K562 (cell line): ENCODE measurements around the gene CD151. TPM values are rescaled to one million over a fixed set of nuclear protein-coding genes. Genes with fewer than 3 reads are reported as not detected.

Experiments
- ATAC-seq: fragments of 200-7000 bp; cut with Tn5 transposase; 3 replicates; pipeline ENCODE4 v1.9.1; 2020; ENCODE audit warnings: moderate library complexity
- BruUV-seq: library from RNA; stranded (reverse); fragments of 400-500 nt; replicated peaks from 2 replicates; lab custom pipeline; 2021; lab: Mats Ljungman, UMichigan
- CTCF ChIA-PET: fragments of 300-600 bp; formaldehyde crosslinking; extraction: SDS; loops from one replicate; lab custom pipeline; 2021; ENCODE audit warnings: low intra/inter-chr PET ratio; lab: Yijun Ruan, JAX
- POLR2A ChIA-PET: fragments of 300-600, 350-650 bp; sonication (Branson Sonifier 250); formaldehyde crosslinking; extraction: SDS; loops from one replicate; lab custom pipeline; 2021; ENCODE audit warnings: antibody characterized with exemption, inconsistent platforms; lab: Yijun Ruan, JAX
- DNase-seq, 4 experiments: peaks; one replicate each; pipeline versions ENCODE4 v3.0.0 to v3.0.0-alpha.2; 2011 to 2018; ENCODE audit warnings: low spot score in 3 of 4, mixed read lengths in 3 of 4; ENCODE audit errors: extremely low read depth in 1 of 4
- FAIRE-seq: peaks from 2 replicates; lab custom pipeline; 2011; peaks lifted over from hg19 to GRCh38; lab: Jason Lieb, UNC
- H2AFZ ChIP-seq: 2 replicates; pipeline ENCODE4 v1.6.0; 2011; ENCODE audit warnings: low read depth, low read length, control low read depth, inconsistent platforms
- H3K27ac ChIP-seq: fragments of 200-600 bp; 3 replicates; pipeline ENCODE4 v1.8.0; 2011; ENCODE audit warnings: low read depth, mild to moderate bottlenecking, control low read depth, inconsistent platforms, low read length, moderate library complexity, mixed read lengths; ENCODE audit errors: extremely low read depth
- H3K27me3 ChIP-seq, 2 experiments: fragments of 300-600 bp in 1 of 2; 2 replicates in 1 of 2; 3 replicates in 1 of 2; pipeline versions ENCODE4 v1.6.0 to v1.8.0; 2011; ENCODE audit warnings: inconsistent platforms in 2 of 2, low read length in 2 of 2, mild to moderate bottlenecking in 1 of 2, mixed read lengths in 1 of 2, moderate library complexity in 1 of 2; ENCODE audit not compliant: control insufficient read depth in 2 of 2, insufficient read depth in 2 of 2
- H3K36me3 ChIP-seq: fragments of 300-600 bp; 3 replicates; pipeline ENCODE4 v1.8.0; 2011; ENCODE audit warnings: mild to moderate bottlenecking, low read length, inconsistent platforms; ENCODE audit not compliant: control insufficient read depth, insufficient read depth
- H3K4me1 ChIP-seq, 2 experiments: fragments of 200-600 bp in 1 of 2; replicated peaks in 1 of 2; 2 replicates in 1 of 2; 3 replicates in 1 of 2; pipeline versions ENCODE4 v1.5.1 to v1.8.0; 2011; ENCODE audit warnings: inconsistent platforms in 2 of 2, low read length in 2 of 2, mild to moderate bottlenecking in 1 of 2, mixed read lengths in 1 of 2, moderate library complexity in 1 of 2; ENCODE audit not compliant: control insufficient read depth in 2 of 2, insufficient read depth in 2 of 2
- H3K4me2 ChIP-seq: 2 replicates; pipeline ENCODE4 v1.6.1; 2011; ENCODE audit warnings: low read length, control low read depth, inconsistent platforms, mixed read lengths; ENCODE audit not compliant: insufficient read depth
- H3K4me3 ChIP-seq: fragments of 200-600 bp; sonication (generic), shearing (Covaris generic); 2 replicates; pipeline ENCODE4 v1.5.1; 2016; ENCODE audit warnings: control low read depth, inconsistent platforms
- H3K79me2 ChIP-seq: fragments of 200-600 bp; 3 replicates; pipeline ENCODE4 v1.8.0; 2011; ENCODE audit warnings: low read length, inconsistent platforms; ENCODE audit not compliant: control insufficient read depth, insufficient read depth
- H3K9ac ChIP-seq, 2 experiments: 2 replicates each; pipeline versions ENCODE4 v1.6.0 to v1.6.1; 2011; ENCODE audit warnings: low read depth in 2 of 2, low read length in 2 of 2, control low read depth in 1 of 2, inconsistent platforms in 1 of 2, mild to moderate bottlenecking in 1 of 2, mixed read lengths in 1 of 2; ENCODE audit not compliant: insufficient read depth in 1 of 2
- H3K9me1 ChIP-seq: one replicate; pipeline ENCODE4 v1.6.0; 2011; ENCODE audit warnings: inconsistent platforms, mild to moderate bottlenecking, low read length, moderate library complexity; ENCODE audit not compliant: control insufficient read depth, insufficient read depth
- H3K9me3 ChIP-seq: replicated peaks from 2 replicates; pipeline ENCODE4 v1.5.1; 2011; ENCODE audit warnings: low read depth, low read length, inconsistent platforms; ENCODE audit not compliant: control insufficient read depth, insufficient read depth
- H4K20me1 ChIP-seq: replicated peaks from 2 replicates; pipeline ENCODE4 v1.6.1; 2011; ENCODE audit warnings: low read length, inconsistent platforms, mixed read lengths; ENCODE audit not compliant: control insufficient read depth, insufficient read depth
- ATF1 ChIP-seq, 2 experiments: fragments of 450-650 bp in 1 of 2; IDR thresholded peaks; 2 replicates each; pipeline ENCODE4 v1.6.1; 2016; ENCODE audit warnings: missing compliant biosample characterization in 1 of 2, missing genetic modification characterization in 1 of 2
- CC2D1A ChIP-seq: fragments of 450-650 bp; IDR thresholded peaks from 2 replicates; pipeline ENCODE4 v1.6.1; 2017; ENCODE audit warnings: mild to moderate bottlenecking
- HDAC2 ChIP-seq: fragments of 450-650 bp; IDR thresholded peaks from 2 replicates; pipeline ENCODE4 v1.6.1; 2016; ENCODE audit warnings: mild to moderate bottlenecking
- HNRNPL ChIP-seq: fragments of 200-400 bp; formaldehyde crosslinking; IDR thresholded peaks from 2 replicates; pipeline ENCODE4 v1.6.1; 2017; ENCODE audit warnings: low read depth, mild to moderate bottlenecking, low read length
- MTA3 ChIP-seq: fragments of 450-650 bp; formaldehyde crosslinking; IDR thresholded peaks from 2 replicates; pipeline ENCODE4 v1.6.1; 2017; ENCODE audit warnings: mild to moderate bottlenecking, borderline replicate concordance
- NBN ChIP-seq: fragments of 450-650 bp; IDR thresholded peaks from 2 replicates; pipeline ENCODE4 v1.6.1; 2016; ENCODE audit warnings: low read depth, mild to moderate bottlenecking
- NFE2L1 ChIP-seq: fragments of 450-650 bp; IDR thresholded peaks from 2 replicates; pipeline ENCODE4 v1.6.1; 2016; ENCODE audit warnings: missing genetic modification characterization, low read depth, mild to moderate bottlenecking, missing compliant biosample characterization, moderate library complexity, borderline replicate concordance
- NONO ChIP-seq, 2 experiments: fragments of 200-400 bp in 1 of 2; fragments of 450-650 bp in 1 of 2; formaldehyde crosslinking in 1 of 2; IDR thresholded peaks; 2 replicates each; pipeline ENCODE4 v1.6.1; 2017; ENCODE audit warnings: low read depth in 2 of 2, mild to moderate bottlenecking in 2 of 2, moderate library complexity in 2 of 2, low read length in 1 of 2
- NR1H2 ChIP-seq: sonication (generic); formaldehyde crosslinking; IDR thresholded peaks from 2 replicates; pipeline ENCODE4 v1.4.0; 2020; ENCODE audit warnings: mild to moderate bottlenecking, missing genetic modification reagents
- POLR2A ChIP-seq: fragments of 450-650 bp; conservative IDR thresholded peaks from 2 replicates; pipeline ENCODE4 v1.6.1; 2016
- PTTG1 ChIP-seq: fragments of 450-650 bp; IDR thresholded peaks from 2 replicates; pipeline ENCODE4 v1.6.1; 2016; ENCODE audit warnings: low read depth, mild to moderate bottlenecking, missing genetic modification characterization, missing compliant biosample characterization
- RBM39 ChIP-seq: fragments of 200-400 bp; formaldehyde crosslinking; optimal IDR thresholded peaks from 2 replicates; pipeline ENCODE3; 2018; ENCODE audit warnings: low read depth, low read length
- SIN3A ChIP-seq, 2 experiments: fragments of 150-350 bp in 1 of 2; IDR thresholded peaks; 2 replicates each; pipeline ENCODE4 v1.6.1; 2011 to 2016; ENCODE audit warnings: borderline replicate concordance in 2 of 2, low read depth in 2 of 2, low read length in 2 of 2, mild to moderate bottlenecking in 2 of 2, moderate library complexity in 2 of 2; ENCODE audit not compliant: control insufficient read depth in 1 of 2
- SREBF2 ChIP-seq: sonication (generic); formaldehyde crosslinking; IDR thresholded peaks from 2 replicates; pipeline ENCODE4 v1.4.0; 2020; ENCODE audit warnings: mild to moderate bottlenecking, missing genetic modification reagents
- TCFL5 ChIP-seq: fragments of 250-450 bp; sonication (Bioruptor Pico); conservative IDR thresholded peaks from 2 replicates; pipeline ENCODE4 v1.6.1; 2021; ENCODE audit warnings: mild to moderate bottlenecking, moderate library complexity, matching md5 sums
- THRA ChIP-seq: fragments of 450-650 bp; IDR thresholded peaks from 2 replicates; pipeline ENCODE4 v1.6.1; 2017; ENCODE audit warnings: mild to moderate bottlenecking, moderate library complexity
- ZBTB1 ChIP-seq: sonication (generic); formaldehyde crosslinking; IDR thresholded peaks from 2 replicates; pipeline ENCODE4 v1.8.1; 2023; ENCODE audit warnings: missing genetic modification reagents, low read depth, mild to moderate bottlenecking, borderline replicate concordance
- ZNF217 ChIP-seq: sonication (generic); formaldehyde crosslinking; IDR thresholded peaks from 2 replicates; pipeline ENCODE4 v1.8.0; 2022; ENCODE audit warnings: mild to moderate bottlenecking, missing genetic modification reagents
- ZNF24 ChIP-seq: fragments of 450-650 bp; IDR thresholded peaks from 2 replicates; pipeline ENCODE4 v1.6.1; 2016
- ZNF445 ChIP-seq: fragments of 250-450 bp; sonication (Bioruptor Pico); IDR thresholded peaks from 2 replicates; pipeline ENCODE4 v1.4.0; 2020; ENCODE audit warnings: low read depth, mild to moderate bottlenecking, moderate library complexity
- ZNF586 ChIP-seq: fragments of 450-650 bp; formaldehyde crosslinking; conservative IDR thresholded peaks from 2 replicates; pipeline ENCODE4 v1.4.0; 2020; ENCODE audit warnings: mild to moderate bottlenecking, moderate library complexity
- ZNF668 ChIP-seq: fragments of 250-450 bp; sonication (Bioruptor Pico); IDR thresholded peaks from 2 replicates; pipeline ENCODE4 v1.8.0; 2022; ENCODE audit warnings: mild to moderate bottlenecking, inconsistent platforms
- ZNF707 ChIP-seq: fragments of 250-450 bp; sonication (Bioruptor Pico); conservative IDR thresholded peaks from 2 replicates; pipeline ENCODE4 v1.8.0; 2022; ENCODE audit warnings: inconsistent platforms, mild to moderate bottlenecking, moderate library complexity
- ZNF76 ChIP-seq: fragments of 250-450 bp; sonication (Bioruptor Pico); IDR thresholded peaks from 2 replicates; pipeline ENCODE4 v1.4.0; 2020; ENCODE audit warnings: mild to moderate bottlenecking, moderate library complexity, borderline replicate concordance
- WGBS: fragments of 100-300 bp; shearing (Covaris generic); methylation state at CpG from one replicate; pipeline ENCODE4 v1.1.6; 2016; ENCODE audit warnings: low coverage, mixed read lengths; ENCODE audit not compliant: insufficient coverage; ENCODE audit errors: missing lambda C conversion rate; 5-methylcytosine and 5-hydroxymethylcytosine counted together
- in situ Hi-C: fragments of 300-500 bp; cut with MboI; formaldehyde crosslinking; loops from 4 replicates; pipeline ENCODE4 v1.15.0; 2018; ENCODE audit warnings: inconsistent platforms, mixed read lengths
- intact Hi-C: fragments of 100-400 bp; cut with micrococcal nuclease; formaldehyde crosslinking; loops from 2 replicates; pipeline ENCODE4 v1.14.2; 2022
- polyA plus RNA-seq, 8 experiments: library from polyadenylated mRNA; depleted of rRNA in 4 of 8; stranded (reverse) in 5 of 8; unstranded in 3 of 8; fragments of >200 nt; fragmentation: Nextera tagmentation in 2 of 8; fragmentation: Illumina TruSeq in 1 of 8; extraction: Ambion mirVana in 2 of 8; extraction: Trizol in 1 of 8; gene quantifications; 2 replicates each; pipeline versions ENCODE4 v1.2.1 to v1.2.3, GENCODE V29; 2011 to 2014; ENCODE audit warnings: inconsistent platforms in 1 of 8, missing spikeins in 1 of 8
- total RNA-seq, 7 experiments: library from RNA; depleted of rRNA in 6 of 7; stranded (reverse); fragments of >200 nt in 6 of 7; fragmentation: Illumina TruSeq in 2 of 7; extraction: Trizol in 2 of 7; gene quantifications; 2 replicates each; pipeline versions ENCODE4 v1.2.1 to v1.2.3, GENCODE V29; 2011 to 2021; ENCODE audit warnings: low replicate concordance in 1 of 7

The CD151 gene
- total and polyA plus RNA-seq, 9 of the 15 experiments (the other 6 are each of a cell fraction or from before 2014, with no cell fraction given), result 2.3 to 187 (median 140) TPM

GRCh38 chr11:863910-864827, 31.4 kb downstream of the CD151 start:
- no peaks in the 10 kb centered on the region for H3K79me2 ChIP-seq
- FAIRE-seq (no peak), DNase-seq (no peak), ATAC-seq (no peak)
- intact Hi-C loops, result no loop called here
- H3K27ac ChIP-seq, result no peak overlapping the region
- in situ Hi-C loops, result no loop called here
- H3K27me3 ChIP-seq, result no peaks in the 10 kb centered on the region
- H3K4me3 ChIP-seq, result no peak overlapping the region
- no peaks in the 10 kb centered on the region for H3K9me3 ChIP-seq
- H2AFZ ChIP-seq, result no peak overlapping the region
- H3K9ac ChIP-seq, result peak overlapping the region in 1 of 2 experiments; percentile 28; a peak in 1 of 4 replicates
- peaks cover 5% of the 10 kb centered on the region for H3K9me1 ChIP-seq
- peaks cover 11% of the 10 kb centered on the region; the same call in 1 of the 3 replicates for H3K36me3 ChIP-seq
- H3K4me2 ChIP-seq, result no peak overlapping the region
- ChIA-PET CTCF (no interaction called here), POLR2A (interaction anchor here (0.7 to 1.0 kb wide), 2 partner anchors 8 to 625 kb away, joined by 3 to 6 read pairs; no protein-coding TSS in a partner anchor)
- 79% methylated on average over 20 of the region's 31 CpGs for WGBS
- peaks cover 14 to 96% of the 10 kb centered on the region in 2 experiments for H3K4me1 ChIP-seq
- peaks cover 21% of the 10 kb centered on the region for H4K20me1 ChIP-seq
- BruUV-seq, result no TSS peak
- TF ChIP-seq NONO (IDR thresholded peaks at IDR 0.05; ENCODE audit: low read depth in 2 of 2, low read length in 1 of 2) (no peak), NR1H2 (CRISPR knock-in tag) (no peak), SREBF2 (no peak), ZNF24 (no peak), ZNF76 (no peak), ZNF586 (CRISPR knock-in tag) (no peak), ZNF707 (CRISPR knock-in tag) (no peak), CC2D1A (no peak), ZNF668 (CRISPR knock-in tag) (no peak), POLR2A (peak; percentile 11), NBN (no peak), ZNF445 (CRISPR knock-in tag) (no peak), SIN3A (IDR thresholded peaks at IDR 0.05; ENCODE audit: borderline replicate concordance in 2 of 2, control insufficient read depth in 1 of 2, low read depth in 2 of 2, low read length in 2 of 2) (no peak), THRA (no peak), TCFL5 (no peak), ATF1 (CRISPR knock-in tag; IDR thresholded peaks at IDR 0.05) (no peak), ATF1 (tag; IDR thresholded peaks at IDR 0.05) (no peak), ZNF217 (CRISPR knock-in tag) (no peak), NFE2L1 (tag) (no peak), HDAC2 (no peak), HNRNPL (peak; percentile 48; the same call in 1 of the 2 replicates), PTTG1 (tag) (no peak), ZBTB1 (CRISPR knock-in tag) (no peak), MTA3 (no peak), RBM39 (no peak)
